Peyer's patch (tissue), 4 donors: ENCODE measurements around the gene SIX5. TPM values are rescaled to one million over a fixed set of nuclear protein-coding genes. Genes with fewer than 3 reads are reported as not detected.
A peak's percentile ranks its signal among the peaks of the same experiment; 100 is the strongest.

ENCODE experiments used
- DNase-seq, 3 donors: peaks; one replicate each; pipeline ENCODE4 v3.0.0-alpha.2; 2017 to 2019
- H3K27ac ChIP-seq, 4 donors: fragments of 200-600 bp; sonication (generic); one replicate each; pipeline ENCODE4 v1.5.1; 2016 to 2019
- H3K27me3 ChIP-seq, 2 donors: fragments of 200-600 bp; sonication (generic); one replicate each; pipeline ENCODE4 v1.5.1; 2019
- H3K36me3 ChIP-seq, 3 donors: fragments of 200-600 bp; sonication (generic); one replicate each; pipeline ENCODE4 v1.5.1; 2016 to 2019
- H3K4me1 ChIP-seq, 4 donors: fragments of 200-600 bp; sonication (generic); one replicate each; pipeline ENCODE4 v1.5.1; 2016 to 2019
- H3K4me3 ChIP-seq, 4 donors: fragments of 200-600 bp; sonication (generic); 1 replicate in 3 of 4; 2 replicates in 1 of 4; pipeline ENCODE4 v1.5.1; 2016 to 2019; ENCODE audit warnings: mild to moderate bottlenecking in 1 of 4
- H3K9me3 ChIP-seq, 4 donors: fragments of 200-600 bp; sonication (generic); one replicate each; pipeline ENCODE4 v1.5.1; 2016 to 2019; ENCODE audit warnings: mild to moderate bottlenecking in 1 of 4
- POLR2A ChIP-seq, 2 donors: fragments of 450-650 bp; IDR thresholded peaks; one replicate each; pipeline ENCODE4 v1.5.1; 2017; ENCODE audit warnings: antibody characterized with exemption in 2 of 2, mild to moderate bottlenecking in 2 of 2, moderate library complexity in 2 of 2
- total RNA-seq, 4 donors: library from RNA; depleted of rRNA; stranded (reverse); fragments of >200 nt; gene quantifications; one replicate each; pipeline ENCODE4 v1.1.0, GENCODE V29; 2016
- TF ChIP-seq, protein P1 (sequence below), 6 experiments: fragments of 450-650 bp in 4 of 6; fragments of 200-600 bp in 2 of 6; sonication (generic) in 1 of 6; IDR thresholded peaks; one replicate each; pipeline ENCODE4 v1.5.1; 2017 to 2019; ENCODE audit warnings: antibody characterized with exemption in 6 of 6, mild to moderate bottlenecking in 3 of 6, moderate library complexity in 1 of 6

The SIX5 gene
- total RNA-seq, 4 donors from 2014 or later: 3.3 to 11.5 (median 6.2) TPM

DNA sequence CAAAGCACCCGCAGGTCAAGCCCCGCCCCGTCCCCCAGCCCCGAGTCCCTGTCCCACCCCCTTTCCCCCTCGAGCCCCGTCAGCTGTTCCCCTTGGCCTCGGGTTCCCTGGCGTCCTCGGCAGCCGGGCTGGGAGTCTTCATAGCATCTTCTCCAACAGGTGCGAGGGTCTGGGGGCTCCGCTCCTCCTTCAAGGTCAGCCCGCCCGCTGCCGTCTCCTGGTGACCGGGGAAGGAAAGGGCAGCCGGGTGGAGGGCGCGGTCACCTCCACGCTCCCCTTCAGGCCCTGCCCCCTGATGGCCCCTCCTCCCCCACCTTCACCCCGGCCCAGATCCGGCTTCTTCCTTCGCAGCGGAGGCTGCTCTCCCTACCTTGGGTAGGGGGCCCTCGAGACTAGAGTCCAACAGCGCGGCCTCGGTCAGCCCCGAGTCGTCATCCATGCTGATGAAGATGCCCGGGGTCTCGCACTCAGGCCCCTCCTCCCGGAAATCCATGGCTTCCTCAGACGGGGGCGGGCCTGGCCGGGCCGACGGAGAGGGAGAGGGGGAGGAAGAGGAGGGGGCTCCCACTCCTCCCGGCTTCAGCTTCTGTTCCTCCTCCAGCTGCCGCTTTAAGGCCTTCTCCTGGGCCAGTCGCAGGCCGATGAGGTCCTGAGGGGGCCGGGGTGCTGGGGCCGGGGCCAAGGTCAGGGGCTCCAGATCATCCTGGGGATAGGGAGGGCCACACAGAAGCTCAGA is 46.6 kb upstream of the SIX5 start:
- no peaks in the 10 kb centered on the region for H3K9me3 ChIP-seq
- peaks cover 0 to 17% (median 0%) of the 10 kb centered on the region in 4 donors for H3K4me1 ChIP-seq
- DNase-seq: no peak
- H3K27ac ChIP-seq: no peak overlapping the region
- TF ChIP-seq, protein P1, sequence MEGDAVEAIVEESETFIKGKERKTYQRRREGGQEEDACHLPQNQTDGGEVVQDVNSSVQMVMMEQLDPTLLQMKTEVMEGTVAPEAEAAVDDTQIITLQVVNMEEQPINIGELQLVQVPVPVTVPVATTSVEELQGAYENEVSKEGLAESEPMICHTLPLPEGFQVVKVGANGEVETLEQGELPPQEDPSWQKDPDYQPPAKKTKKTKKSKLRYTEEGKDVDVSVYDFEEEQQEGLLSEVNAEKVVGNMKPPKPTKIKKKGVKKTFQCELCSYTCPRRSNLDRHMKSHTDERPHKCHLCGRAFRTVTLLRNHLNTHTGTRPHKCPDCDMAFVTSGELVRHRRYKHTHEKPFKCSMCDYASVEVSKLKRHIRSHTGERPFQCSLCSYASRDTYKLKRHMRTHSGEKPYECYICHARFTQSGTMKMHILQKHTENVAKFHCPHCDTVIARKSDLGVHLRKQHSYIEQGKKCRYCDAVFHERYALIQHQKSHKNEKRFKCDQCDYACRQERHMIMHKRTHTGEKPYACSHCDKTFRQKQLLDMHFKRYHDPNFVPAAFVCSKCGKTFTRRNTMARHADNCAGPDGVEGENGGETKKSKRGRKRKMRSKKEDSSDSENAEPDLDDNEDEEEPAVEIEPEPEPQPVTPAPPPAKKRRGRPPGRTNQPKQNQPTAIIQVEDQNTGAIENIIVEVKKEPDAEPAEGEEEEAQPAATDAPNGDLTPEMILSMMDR (IDR thresholded peaks at IDR 0.05): no peak
- no peak for TF ChIP-seq POLR2A (IDR thresholded peaks at IDR 0.05)
- peak overlapping the region in 3 of 4 donors; percentile 23 to 40 (median 38) for H3K4me3 ChIP-seq
- H3K36me3 ChIP-seq: peaks cover 0 to 17% (median 0%) of the 10 kb centered on the region in 3 donors
- no peaks in the 10 kb centered on the region for H3K27me3 ChIP-seq

DNA sequence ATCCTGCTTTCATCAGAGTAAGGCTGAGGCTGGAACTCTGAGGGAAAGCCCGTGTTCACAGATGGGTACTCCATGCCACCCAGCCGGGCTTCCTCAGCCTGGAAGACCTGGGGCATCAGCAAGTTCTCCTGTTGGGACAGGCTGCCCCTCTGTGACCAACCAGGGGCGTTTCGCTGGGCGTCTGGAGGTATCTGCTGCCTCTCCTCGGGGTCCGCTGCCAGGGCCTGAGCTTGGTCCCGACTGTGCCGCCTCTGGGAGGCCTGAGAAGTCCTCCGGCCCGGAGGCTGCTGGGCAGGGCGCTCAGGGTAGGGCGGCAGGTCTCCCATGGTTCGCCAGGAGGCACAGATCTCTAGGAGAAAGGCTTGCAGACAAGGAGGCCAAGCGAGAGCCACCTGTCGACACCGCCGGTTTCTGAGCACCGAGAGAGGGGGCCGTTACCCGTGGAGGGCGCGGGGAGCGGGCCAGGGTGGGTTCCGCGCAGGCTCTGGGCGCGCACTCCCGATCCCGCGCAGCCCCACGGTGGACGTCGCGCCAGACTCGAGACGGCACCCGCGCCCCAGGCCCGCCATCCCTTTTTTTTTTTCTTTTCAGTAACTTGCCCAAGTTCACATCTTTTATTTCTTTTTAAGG is 45.9 kb upstream of the SIX5 start, which contains the start of gene RSPH6A:
Gene RSPH6A (minus strand): TSS at position 458 of the 630 bp plus-strand sequence. CDS start 132 bp downstream, at position 326.
- peak within 1 kb of the TSS in 3 of 4 donors; percentile 23 to 40 (median 38) for H3K4me3 ChIP-seq
- H3K27me3 ChIP-seq: no peaks in the 10 kb centered on the region
- TF ChIP-seq POLR2A (IDR thresholded peaks at IDR 0.05): no peak
- TF ChIP-seq, protein P1 (IDR thresholded peaks at IDR 0.05): no peak

DNA sequence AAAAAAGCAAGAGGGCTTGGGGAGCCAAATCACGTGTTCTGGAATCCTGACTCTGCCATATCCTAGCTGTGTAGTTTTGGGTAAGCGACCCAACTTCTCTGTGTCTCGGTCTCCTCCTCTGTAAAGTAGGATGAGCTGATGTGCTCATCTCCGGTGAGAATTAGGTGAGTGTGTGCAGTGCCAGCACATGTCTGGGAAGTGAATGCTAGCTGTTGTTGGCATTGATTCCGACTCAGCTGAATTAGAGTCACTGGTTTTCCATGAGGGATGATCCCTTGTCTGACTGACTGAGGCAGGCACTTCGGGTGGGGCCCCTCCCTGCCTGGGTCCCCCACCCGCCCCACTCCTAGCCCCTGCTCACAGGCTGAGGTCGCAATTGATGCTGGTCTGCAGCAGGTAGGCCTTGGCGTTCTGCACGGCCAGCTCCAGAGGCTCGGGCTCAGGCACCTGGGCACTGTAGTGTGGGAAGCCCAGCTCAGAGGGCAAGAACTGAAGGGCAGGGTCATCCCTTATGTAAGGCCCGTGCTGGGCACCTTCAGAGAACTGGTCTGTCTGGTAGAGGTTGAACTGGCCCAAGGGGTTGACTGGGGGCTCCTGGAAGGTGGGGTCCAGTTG is 45.2 kb upstream of the SIX5 start:
- TF ChIP-seq, protein P1 (IDR thresholded peaks at IDR 0.05): no peak
- TF ChIP-seq POLR2A (IDR thresholded peaks at IDR 0.05): no peak
- Histone ChIP-seq H3K4me1 (peaks cover 0 to 23% (median 0%) of the 10 kb centered on the region in 4 donors), H3K27me3 (no peaks in the 10 kb centered on the region), H3K9me3 (no peaks in the 10 kb centered on the region), H3K36me3 (peaks cover 0 to 6% (median 0%) of the 10 kb centered on the region in 3 donors), H3K4me3 (no peak overlapping the region), H3K27ac (no peak overlapping the region)
- no peak for DNase-seq

More for the DNA sequence above, 45.9 kb upstream of the SIX5 start, which contains the start of gene RSPH6A:
- no peaks in the 10 kb centered on the region for H3K9me3 ChIP-seq
- H3K27ac ChIP-seq: no peak within 1 kb of the TSS
- H3K36me3 ChIP-seq: peaks cover 0 to 10% (median 0%) of the 10 kb centered on the region in 3 donors
- DNase-seq: no peak
- peaks cover 0 to 17% (median 0%) of the 10 kb centered on the region in 4 donors for H3K4me1 ChIP-seq

DNA sequence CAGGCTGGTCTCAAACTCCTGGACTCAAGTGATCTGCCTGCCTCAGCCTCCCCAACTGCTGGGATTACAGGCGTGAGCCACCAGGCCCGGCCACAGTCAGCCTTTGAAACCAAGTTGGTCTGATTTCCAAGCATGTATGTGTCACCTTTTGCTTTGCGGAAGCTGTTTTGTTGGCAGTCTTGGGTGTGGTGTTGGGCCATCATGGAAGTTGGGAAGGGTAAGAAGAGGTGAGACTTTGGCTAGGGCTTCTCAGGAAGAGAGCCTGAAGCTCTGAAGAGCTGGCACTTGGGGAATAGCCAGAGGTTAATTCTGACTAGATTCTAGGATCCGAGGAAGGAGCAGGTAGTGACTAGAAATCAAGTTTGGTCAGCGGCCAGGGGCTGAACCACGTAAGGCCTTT is 43.2 kb upstream of the SIX5 start:
- DNase-seq: no peak
- Histone ChIP-seq H3K27ac (no peak overlapping the region), H3K9me3 (no peaks in the 10 kb centered on the region), H3K27me3 (no peaks in the 10 kb centered on the region), H3K4me1 (peaks cover 0 to 23% (median 0%) of the 10 kb centered on the region in 4 donors), H3K36me3 (no peaks in the 10 kb centered on the region), H3K4me3 (no peak overlapping the region)
- TF ChIP-seq, protein P1 (IDR thresholded peaks at IDR 0.05): no peak
- no peak for TF ChIP-seq POLR2A (IDR thresholded peaks at IDR 0.05)

DNA sequence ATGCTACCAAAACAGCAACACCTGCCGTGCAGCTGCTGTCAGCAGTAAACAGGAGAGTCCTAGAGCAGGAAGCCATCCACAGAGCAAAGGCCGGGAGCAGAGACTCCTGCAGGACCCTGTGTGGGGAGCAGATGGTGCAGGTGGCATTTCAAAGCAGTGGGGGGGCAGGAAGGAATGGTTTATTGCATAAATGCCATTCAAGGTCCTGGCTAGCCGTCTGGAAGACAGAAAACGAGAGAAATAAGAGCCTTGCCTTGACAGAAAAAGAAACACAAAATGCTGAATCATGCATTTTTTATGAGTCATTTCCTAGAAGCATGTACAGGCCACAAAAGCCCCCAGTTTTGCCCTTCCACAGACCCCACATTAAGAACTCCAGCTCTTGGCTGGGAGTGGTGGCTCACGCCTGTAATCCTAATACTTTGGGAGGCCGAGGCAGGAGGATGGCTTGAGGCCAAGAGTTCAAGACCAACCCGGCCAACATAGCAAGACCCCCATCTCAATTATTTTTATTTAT is 40.6 kb upstream of the SIX5 start:
- DNase-seq: peak in 1 of 3 donors; percentile 49
- Histone ChIP-seq H3K36me3 (no peaks in the 10 kb centered on the region), H3K27ac (no peak overlapping the region), H3K27me3 (no peaks in the 10 kb centered on the region), H3K4me3 (no peak overlapping the region), H3K9me3 (no peaks in the 10 kb centered on the region), H3K4me1 (peaks cover 0 to 8% (median 0%) of the 10 kb centered on the region in 4 donors)
- no peak for TF ChIP-seq POLR2A (IDR thresholded peaks at IDR 0.05)
- TF ChIP-seq, protein P1 (IDR thresholded peaks at IDR 0.05): no peak
